Measurements from ENCODE around the gene KCTD20.

- no peak for TF ChIP-seq CTCF (conservative IDR thresholded peaks at IDR 0.05; ENCODE audit: low read length)
- no peak for TF ChIP-seq EZH2phosphoT487 (IDR thresholded peaks at IDR 0.05; ENCODE audit: borderline replicate concordance, low read depth, low read length)
Observed at GRCh38 chr6:36399970-36400369, 42.8 kb upstream of the KCTD20 start.

Data from OCI-LY7 (cell line).